ENCODE data around the gene WSCD2.

Gene WSCD2

DNA sequence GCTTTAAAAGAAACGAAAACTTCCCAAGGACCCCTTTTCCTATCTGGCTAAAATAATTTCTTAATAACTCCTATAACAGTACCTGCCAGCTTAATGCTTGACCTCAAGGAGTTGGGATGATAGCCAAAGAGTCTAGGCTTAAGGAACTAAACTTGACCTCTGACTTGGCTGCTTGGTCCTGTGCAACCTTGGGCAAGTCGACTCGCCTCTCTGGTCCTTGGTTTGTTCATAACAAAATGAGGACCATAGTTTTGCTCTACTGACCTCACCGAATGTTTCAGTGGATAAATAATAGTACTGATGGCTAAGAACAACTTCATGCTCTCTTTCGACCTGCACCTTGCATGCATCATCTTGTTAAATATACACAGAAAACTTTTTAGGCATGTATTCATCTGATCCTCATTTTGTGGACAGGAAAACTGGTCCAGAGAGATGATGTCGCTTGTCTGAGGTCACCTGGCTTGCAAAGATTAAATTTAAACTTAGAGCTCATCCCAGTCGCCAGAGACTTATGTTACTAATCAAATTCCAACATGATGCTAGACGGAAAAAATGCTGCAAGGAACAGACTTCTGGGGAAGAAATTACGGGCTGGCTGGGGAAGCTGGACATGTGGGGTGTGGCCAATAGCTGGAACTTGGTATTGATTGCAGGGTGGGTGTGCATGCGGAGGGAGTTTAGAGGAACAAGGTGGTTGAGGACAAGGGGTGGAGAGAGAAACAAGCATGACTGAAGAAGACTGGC, 38.0 kb upstream of the WSCD2 start:
- H3K9ac ChIP-seq (ENCODE audit: low read depth, low read length): no peak overlapping the region
- TF ChIP-seq, protein P1, sequence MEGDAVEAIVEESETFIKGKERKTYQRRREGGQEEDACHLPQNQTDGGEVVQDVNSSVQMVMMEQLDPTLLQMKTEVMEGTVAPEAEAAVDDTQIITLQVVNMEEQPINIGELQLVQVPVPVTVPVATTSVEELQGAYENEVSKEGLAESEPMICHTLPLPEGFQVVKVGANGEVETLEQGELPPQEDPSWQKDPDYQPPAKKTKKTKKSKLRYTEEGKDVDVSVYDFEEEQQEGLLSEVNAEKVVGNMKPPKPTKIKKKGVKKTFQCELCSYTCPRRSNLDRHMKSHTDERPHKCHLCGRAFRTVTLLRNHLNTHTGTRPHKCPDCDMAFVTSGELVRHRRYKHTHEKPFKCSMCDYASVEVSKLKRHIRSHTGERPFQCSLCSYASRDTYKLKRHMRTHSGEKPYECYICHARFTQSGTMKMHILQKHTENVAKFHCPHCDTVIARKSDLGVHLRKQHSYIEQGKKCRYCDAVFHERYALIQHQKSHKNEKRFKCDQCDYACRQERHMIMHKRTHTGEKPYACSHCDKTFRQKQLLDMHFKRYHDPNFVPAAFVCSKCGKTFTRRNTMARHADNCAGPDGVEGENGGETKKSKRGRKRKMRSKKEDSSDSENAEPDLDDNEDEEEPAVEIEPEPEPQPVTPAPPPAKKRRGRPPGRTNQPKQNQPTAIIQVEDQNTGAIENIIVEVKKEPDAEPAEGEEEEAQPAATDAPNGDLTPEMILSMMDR (IDR thresholded peaks at IDR 0.05; ENCODE audit: borderline replicate concordance, extremely low read depth, low read length, poor library complexity, severe bottlenecking): no peak
- no peak for TF ChIP-seq EZH2 (IDR thresholded peaks at IDR 0.05; ENCODE audit: borderline replicate concordance, low read depth, low read length, severe bottlenecking)
- H3K4me1 ChIP-seq (ENCODE audit: insufficient read depth, low read length): no peaks in the 10 kb centered on the region
- DNase-seq: no peak
- no peak overlapping the region for H2AFZ ChIP-seq (ENCODE audit: low read depth, low read length)
- no peak overlapping the region for H3K4me2 ChIP-seq (ENCODE audit: insufficient read depth, low read length)
- H4K20me1 ChIP-seq (ENCODE audit: insufficient read depth, low read length): no peaks in the 10 kb centered on the region
- no peaks in the 10 kb centered on the region for H3K36me3 ChIP-seq (ENCODE audit: insufficient read depth, low read length)
- H3K79me2 ChIP-seq (ENCODE audit: insufficient read depth, low read length): no peaks in the 10 kb centered on the region
- H3K9me3 ChIP-seq (ENCODE audit: insufficient read depth, low read length, severe bottlenecking): peaks cover 7% of the 10 kb centered on the region
- ATAC-seq (ENCODE audit: insufficient read depth, low read depth): no peak
- H3K4me3 ChIP-seq (ENCODE audit: low read depth in 1 of 2, low read length in 2 of 2): no peak overlapping the region
- no peak overlapping the region for H3K27ac ChIP-seq (ENCODE audit: low read length)
- H3K27me3 ChIP-seq (ENCODE audit: insufficient read depth, low read length, poor library complexity): no peaks in the 10 kb centered on the region

DNA sequence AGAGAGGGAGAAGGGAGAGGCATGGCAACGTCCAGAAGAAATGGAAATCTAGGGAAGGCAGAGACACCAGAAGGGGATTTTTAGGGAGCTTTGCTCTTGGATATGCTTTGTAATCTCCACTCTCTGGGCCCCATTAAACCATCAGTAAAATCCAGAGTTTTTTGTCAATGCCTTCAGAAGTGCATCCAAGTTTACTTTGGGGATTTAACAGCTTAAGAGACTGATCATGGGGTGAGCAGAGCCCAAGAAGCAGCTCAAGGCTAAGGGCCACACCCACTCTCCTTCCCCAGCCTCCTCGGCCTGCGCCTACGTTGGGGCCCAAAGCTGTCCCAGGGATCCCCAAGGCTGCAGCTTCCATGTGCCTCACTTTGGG, 37.4 kb upstream of the WSCD2 start:
- Histone ChIP-seq H3K9ac (ENCODE audit: low read depth, low read length) (no peak overlapping the region), H3K4me3 (ENCODE audit: low read depth in 1 of 2, low read length in 2 of 2) (no peak overlapping the region), H3K4me1 (ENCODE audit: insufficient read depth, low read length) (no peaks in the 10 kb centered on the region), H3K27ac (ENCODE audit: low read length) (no peak overlapping the region), H3K27me3 (ENCODE audit: insufficient read depth, low read length, poor library complexity) (no peaks in the 10 kb centered on the region), H3K4me2 (ENCODE audit: insufficient read depth, low read length) (no peak overlapping the region), H3K9me3 (ENCODE audit: insufficient read depth, low read length, severe bottlenecking) (peaks cover 7% of the 10 kb centered on the region), H4K20me1 (ENCODE audit: insufficient read depth, low read length) (no peaks in the 10 kb centered on the region), H3K36me3 (ENCODE audit: insufficient read depth, low read length) (no peaks in the 10 kb centered on the region), H3K79me2 (ENCODE audit: insufficient read depth, low read length) (no peaks in the 10 kb centered on the region), H2AFZ (ENCODE audit: low read depth, low read length) (no peak overlapping the region)
- TF ChIP-seq EZH2 (IDR thresholded peaks at IDR 0.05; ENCODE audit: borderline replicate concordance, low read depth, low read length, severe bottlenecking): no peak
- TF ChIP-seq, protein P1 (IDR thresholded peaks at IDR 0.05; ENCODE audit: borderline replicate concordance, extremely low read depth, low read length, poor library complexity, severe bottlenecking): no peak
- ATAC-seq (ENCODE audit: insufficient read depth, low read depth): no peak
- DNase-seq: no peak

DNA sequence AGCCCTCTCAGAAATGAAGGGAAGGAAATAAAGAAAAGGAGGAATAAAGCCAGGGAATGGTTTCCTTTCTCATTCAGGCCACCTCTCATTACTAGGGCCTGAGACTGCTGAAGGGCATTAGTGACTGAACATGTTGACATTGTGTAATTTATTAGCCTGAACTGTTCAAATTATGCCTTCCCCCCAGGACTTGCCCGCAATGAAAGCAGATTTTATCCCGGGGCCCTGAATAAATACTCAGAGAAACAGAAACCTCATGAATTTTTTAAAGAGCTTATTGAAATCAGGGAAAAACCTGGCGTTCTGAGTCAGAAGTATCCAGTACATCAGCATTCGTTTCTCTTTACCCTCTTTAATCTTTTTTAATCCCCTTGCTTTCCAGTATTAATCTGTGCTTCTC, 35.9 kb upstream of the WSCD2 start:
- no peaks in the 10 kb centered on the region for H4K20me1 ChIP-seq (ENCODE audit: insufficient read depth, low read length)
- TF ChIP-seq, protein P1 (IDR thresholded peaks at IDR 0.05; ENCODE audit: borderline replicate concordance, extremely low read depth, low read length, poor library complexity, severe bottlenecking): no peak
- TF ChIP-seq EZH2 (IDR thresholded peaks at IDR 0.05; ENCODE audit: borderline replicate concordance, low read depth, low read length, severe bottlenecking): no peak
- H3K36me3 ChIP-seq (ENCODE audit: insufficient read depth, low read length): no peaks in the 10 kb centered on the region
- no peak overlapping the region for H3K4me3 ChIP-seq (ENCODE audit: low read depth in 1 of 2, low read length in 2 of 2)
- H3K27me3 ChIP-seq (ENCODE audit: insufficient read depth, low read length, poor library complexity): no peaks in the 10 kb centered on the region
- no peak overlapping the region for H3K9ac ChIP-seq (ENCODE audit: low read depth, low read length)
- H3K4me2 ChIP-seq (ENCODE audit: insufficient read depth, low read length): no peak overlapping the region
- DNase-seq: no peak
- H3K79me2 ChIP-seq (ENCODE audit: insufficient read depth, low read length): no peaks in the 10 kb centered on the region
- H3K27ac ChIP-seq (ENCODE audit: low read length): no peak overlapping the region
- no peak for ATAC-seq (ENCODE audit: insufficient read depth, low read depth)
- no peaks in the 10 kb centered on the region for H3K9me3 ChIP-seq (ENCODE audit: insufficient read depth, low read length, severe bottlenecking)
- H3K4me1 ChIP-seq (ENCODE audit: insufficient read depth, low read length): no peaks in the 10 kb centered on the region
- H2AFZ ChIP-seq (ENCODE audit: low read depth, low read length): no peak overlapping the region
